ENCODE results near the gene NPC2. TPM values are rescaled to one million over a fixed set of nuclear protein-coding genes. Genes with fewer than 3 reads are reported as not detected.

Gene NPC2
- total RNA-seq, 1 experiment from 2014 or later: 141 TPM

DNA sequence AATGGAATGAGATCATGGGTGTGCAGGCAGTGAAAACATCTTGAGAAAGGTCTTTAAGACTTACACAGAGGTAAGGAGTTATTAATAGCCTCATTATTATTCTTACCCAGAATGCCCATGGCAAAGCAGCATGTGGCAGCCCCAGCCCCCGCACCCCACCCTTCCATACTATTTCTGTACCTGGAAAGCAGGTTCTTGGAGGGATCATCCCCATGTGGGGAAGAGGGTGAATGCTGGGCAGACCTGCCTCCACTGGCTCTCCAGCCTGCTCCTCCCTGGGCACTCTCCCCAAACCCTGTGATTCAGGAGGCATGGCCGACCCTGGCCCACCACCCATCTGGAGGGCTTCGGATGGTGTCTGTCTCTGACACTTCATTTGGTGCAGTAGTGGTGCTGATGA lies 28.3 kb downstream of the NPC2 start:
- in situ Hi-C loops (cut with HindIII; ENCODE audit: low pct_unique_long_range_greater_than_20kb, low sequenced_read_pairs): no loop called here
- POLR2A ChIA-PET: no interaction called here
- BruUV-seq (replicated peaks): no TSS peak

GRCh38 chr14:74463697-74464096 lies 29.4 kb downstream of the NPC2 start:
- Histone ChIP-seq H3K27me3 (ENCODE audit: control insufficient read depth, insufficient read depth, low read length) (no peaks in the 10 kb centered on the region), H3K27ac (ENCODE audit: low read length) (no peak overlapping the region), H3K4me1 (ENCODE audit: control insufficient read depth, insufficient read depth, low read length) (no peaks in the 10 kb centered on the region), H3K4me3 (ENCODE audit: low read depth in 2 of 2, low read length in 2 of 2) (no peak overlapping the region), H3K36me3 (ENCODE audit: control insufficient read depth, insufficient read depth, low read length) (no peaks in the 10 kb centered on the region), H3K9me3 (ENCODE audit: control insufficient read depth, insufficient read depth, low read depth, low read length) (no peaks in the 10 kb centered on the region)
- no peak for DNase-seq (ENCODE audit: low read depth, low spot score)
- intact Hi-C loops (cut with micrococcal nuclease; ENCODE audit: unreplicated experiment): no loop called here
- no TSS peak for BruUV-seq (replicated peaks)
- in situ Hi-C loops (cut with HindIII; ENCODE audit: low pct_unique_long_range_greater_than_20kb, low sequenced_read_pairs): no loop called here
- no peak for ATAC-seq
- ChIA-PET CTCF (interaction anchor here (0.6 kb wide), 2 partner anchors 99 to 132 kb away, joined by 4 to 7 read pairs; no protein-coding TSS in a partner anchor), POLR2A (no interaction called here)
- no peak for TF ChIP-seq REST (IDR thresholded peaks at IDR 0.05; ENCODE audit: insufficient read depth in 1 of 2, low read depth in 2 of 2, low read length in 1 of 2)
- no peak for TF ChIP-seq SIN3A (IDR thresholded peaks at IDR 0.05; ENCODE audit: borderline replicate concordance, insufficient read depth, low read depth, low read length)
- TF ChIP-seq TCF7L2 (IDR thresholded peaks at IDR 0.05; ENCODE audit: low read depth, low read length): no peak
- TF ChIP-seq POLR2AphosphoS5 (IDR thresholded peaks at IDR 0.05; ENCODE audit: low read depth, low read length): no peak
- TF ChIP-seq, protein P1, sequence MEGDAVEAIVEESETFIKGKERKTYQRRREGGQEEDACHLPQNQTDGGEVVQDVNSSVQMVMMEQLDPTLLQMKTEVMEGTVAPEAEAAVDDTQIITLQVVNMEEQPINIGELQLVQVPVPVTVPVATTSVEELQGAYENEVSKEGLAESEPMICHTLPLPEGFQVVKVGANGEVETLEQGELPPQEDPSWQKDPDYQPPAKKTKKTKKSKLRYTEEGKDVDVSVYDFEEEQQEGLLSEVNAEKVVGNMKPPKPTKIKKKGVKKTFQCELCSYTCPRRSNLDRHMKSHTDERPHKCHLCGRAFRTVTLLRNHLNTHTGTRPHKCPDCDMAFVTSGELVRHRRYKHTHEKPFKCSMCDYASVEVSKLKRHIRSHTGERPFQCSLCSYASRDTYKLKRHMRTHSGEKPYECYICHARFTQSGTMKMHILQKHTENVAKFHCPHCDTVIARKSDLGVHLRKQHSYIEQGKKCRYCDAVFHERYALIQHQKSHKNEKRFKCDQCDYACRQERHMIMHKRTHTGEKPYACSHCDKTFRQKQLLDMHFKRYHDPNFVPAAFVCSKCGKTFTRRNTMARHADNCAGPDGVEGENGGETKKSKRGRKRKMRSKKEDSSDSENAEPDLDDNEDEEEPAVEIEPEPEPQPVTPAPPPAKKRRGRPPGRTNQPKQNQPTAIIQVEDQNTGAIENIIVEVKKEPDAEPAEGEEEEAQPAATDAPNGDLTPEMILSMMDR (IDR thresholded peaks at IDR 0.05): no peak

More for the DNA sequence above, 28.3 kb downstream of the NPC2 start:
- CTCF ChIA-PET: no interaction called here
- intact Hi-C loops (cut with micrococcal nuclease; ENCODE audit: unreplicated experiment): no loop called here
- no peak for DNase-seq (ENCODE audit: low read depth, low spot score)
- Histone ChIP-seq H3K9me3 (ENCODE audit: control insufficient read depth, insufficient read depth, low read depth, low read length) (no peaks in the 10 kb centered on the region), H3K4me1 (ENCODE audit: control insufficient read depth, insufficient read depth, low read length) (no peaks in the 10 kb centered on the region), H3K4me3 (ENCODE audit: low read depth in 2 of 2, low read length in 2 of 2) (no peak overlapping the region), H3K27ac (ENCODE audit: low read length) (no peak overlapping the region), H3K36me3 (ENCODE audit: control insufficient read depth, insufficient read depth, low read length) (no peaks in the 10 kb centered on the region), H3K27me3 (ENCODE audit: control insufficient read depth, insufficient read depth, low read length) (no peaks in the 10 kb centered on the region)
- TF ChIP-seq TCF7L2 (IDR thresholded peaks at IDR 0.05; ENCODE audit: low read depth, low read length) (no peak), REST (IDR thresholded peaks at IDR 0.05; ENCODE audit: insufficient read depth in 1 of 2, low read depth in 2 of 2, low read length in 1 of 2) (no peak), SIN3A (IDR thresholded peaks at IDR 0.05; ENCODE audit: borderline replicate concordance, insufficient read depth, low read depth, low read length) (no peak), POLR2AphosphoS5 (IDR thresholded peaks at IDR 0.05; ENCODE audit: low read depth, low read length) (no peak)
- TF ChIP-seq, protein P1 (IDR thresholded peaks at IDR 0.05): no peak
- ATAC-seq: no peak
